ENCODE results near the gene CEBPA. TPM values are rescaled to one million over a fixed set of nuclear protein-coding genes. Genes with fewer than 3 reads are reported as not detected.

CEBPA gene
- total and polyA plus RNA-seq, 8 donors, result 9.9 to 167 (median 18.8) TPM

- no peak for DNase-seq
- Histone ChIP-seq H3K27ac (no peak overlapping the region), H3K27me3 (peaks cover 0 to 37% (median 0%) of the 10 kb centered on the region in 3 donors), H3K9me3 (no peaks in the 10 kb centered on the region), H3K36me3 (no peaks in the 10 kb centered on the region), H3K4me3 (no peak overlapping the region), H3K4me1 (no peaks in the 10 kb centered on the region)
- no peak for TF ChIP-seq CTCF (IDR thresholded peaks at IDR 0.05)
- no peak for TF ChIP-seq EP300 (IDR thresholded peaks at IDR 0.05)
- TF ChIP-seq POLR2AphosphoS5 (IDR thresholded peaks at IDR 0.05), result no peak
- TF ChIP-seq POLR2A (IDR thresholded peaks at IDR 0.05), result no peak
- 67 to 73% (median 71%) methylated on average over 11 to 12 of the region's 12 CpGs for WGBS, 5 donors
- intact Hi-C loops (cut with DNase I; ENCODE audit: low total_unique reads), result no loop called here
These were observed 46.1 kb upstream of the CEBPA start for GRCh38 chr19:33348301-33349010.

- Histone ChIP-seq H3K27ac (no peak overlapping the region), H3K36me3 (no peaks in the 10 kb centered on the region), H3K9me3 (no peaks in the 10 kb centered on the region), H3K27me3 (peaks cover 0 to 46% (median 0%) of the 10 kb centered on the region in 3 donors), H3K4me3 (no peak overlapping the region), H3K4me1 (no peaks in the 10 kb centered on the region)
- no peak for TF ChIP-seq POLR2A (IDR thresholded peaks at IDR 0.05)
- TF ChIP-seq CTCF (IDR thresholded peaks at IDR 0.05), result no peak
- no peak for TF ChIP-seq POLR2AphosphoS5 (IDR thresholded peaks at IDR 0.05)
- TF ChIP-seq EP300 (IDR thresholded peaks at IDR 0.05), result no peak
- WGBS, 5 donors, result 83 to 89% (median 86%) methylated on average over 10 of the region's 10 CpGs
- no peak for DNase-seq
- intact Hi-C loops (cut with DNase I; ENCODE audit: low total_unique reads), result no loop called here
These were observed 45.0 kb upstream of the CEBPA start for GRCh38 chr19:33347300-33347699.

GRCh38 chr19:33346665-33347064 lies 44.3 kb upstream of the CEBPA start:
- no peak overlapping the region for H3K27ac ChIP-seq
- no peak for TF ChIP-seq EP300 (IDR thresholded peaks at IDR 0.05)
- no peak for DNase-seq
- H3K4me3 ChIP-seq, result no peak overlapping the region
- no peaks in the 10 kb centered on the region for H3K9me3 ChIP-seq
- intact Hi-C loops (cut with DNase I; ENCODE audit: low total_unique reads), result no loop called here
- H3K36me3 ChIP-seq, result no peaks in the 10 kb centered on the region
- peaks cover 0 to 46% (median 0%) of the 10 kb centered on the region in 3 donors for H3K27me3 ChIP-seq
- no peaks in the 10 kb centered on the region for H3K4me1 ChIP-seq

GRCh38 chr19:33345163-33345562 lies 42.8 kb upstream of the CEBPA start:
- Histone ChIP-seq H3K9me3 (no peaks in the 10 kb centered on the region), H3K27ac (no peak overlapping the region), H3K4me3 (no peak overlapping the region), H3K36me3 (no peaks in the 10 kb centered on the region), H3K27me3 (peaks cover 0 to 48% (median 0%) of the 10 kb centered on the region in 3 donors), H3K4me1 (no peaks in the 10 kb centered on the region)
- DNase-seq, result no peak
- 88 to 95% (median 93%) methylated on average over 6 of the region's 6 CpGs for WGBS, 5 donors
- TF ChIP-seq POLR2A (IDR thresholded peaks at IDR 0.05) (no peak), EP300 (IDR thresholded peaks at IDR 0.05) (no peak)
- intact Hi-C loops (cut with DNase I; ENCODE audit: low total_unique reads), result no loop called here

- peak in 1 of 2 donors; percentile 21 for DNase-seq
- intact Hi-C loops (cut with DNase I; ENCODE audit: low total_unique reads), result no loop called here
- 46 to 65% (median 62%) methylated on average over 4 of the region's 4 CpGs for WGBS, 5 donors
- peaks cover 0 to 48% (median 0%) of the 10 kb centered on the region in 3 donors for H3K27me3 ChIP-seq
- no peaks in the 10 kb centered on the region for H3K4me1 ChIP-seq
- TF ChIP-seq POLR2AphosphoS5 (IDR thresholded peaks at IDR 0.05), result no peak
- no peak for TF ChIP-seq POLR2A (IDR thresholded peaks at IDR 0.05)
- no peak for TF ChIP-seq CTCF (IDR thresholded peaks at IDR 0.05)
- TF ChIP-seq EP300 (IDR thresholded peaks at IDR 0.05), result no peak
- no peaks in the 10 kb centered on the region for H3K9me3 ChIP-seq
- H3K27ac ChIP-seq, result no peak overlapping the region
- no peak overlapping the region for H3K4me3 ChIP-seq
- H3K36me3 ChIP-seq, result no peaks in the 10 kb centered on the region
These were observed 42.2 kb upstream of the CEBPA start for GRCh38 chr19:33344573-33344925.

Data from stomach (tissue), 9 donors.